HL-60 (cell line): ENCODE measurements around the gene PHC2.

Experiments
- DNase-seq, 2 experiments: peaks; one replicate each; pipeline ENCODE4 v3.0.0-alpha.2; 2010 to 2020; ENCODE audit warnings: low read depth in 1 of 2, low spot score in 1 of 2
- H3K27ac ChIP-seq: fragments of 250-450 bp; sonication (Bioruptor Pico); replicated peaks from 2 replicates; pipeline ENCODE4 v1.5.1; 2020; ENCODE audit warnings: mild to moderate bottlenecking, moderate library complexity
- H3K27me3 ChIP-seq: fragments of 250-450 bp; sonication (Bioruptor Pico); 2 replicates; pipeline ENCODE4 v1.5.1; 2021; ENCODE audit warnings: mild to moderate bottlenecking, moderate library complexity; ENCODE audit not compliant: insufficient read depth, poor library complexity, severe bottlenecking
- H3K4me3 ChIP-seq: replicated peaks from 2 replicates; pipeline ENCODE4 v1.5.1; 2011; ENCODE audit warnings: mild to moderate bottlenecking, control low read depth, low read length; ENCODE audit not compliant: insufficient read depth
- GABPA ChIP-seq: IDR thresholded peaks from 2 replicates; pipeline ENCODE4 v1.6.1; 2012; ENCODE audit warnings: low read depth
- POLR2AphosphoS5 ChIP-seq: IDR thresholded peaks from 2 replicates; pipeline ENCODE4 v1.6.1; 2012; ENCODE audit warnings: low read depth
- SPI1 ChIP-seq: IDR thresholded peaks from 2 replicates; pipeline ENCODE4 v1.6.1; 2012; ENCODE audit warnings: low read depth, mild to moderate bottlenecking, borderline replicate concordance
- TF ChIP-seq, protein P1 (sequence below): IDR thresholded peaks from one replicate; pipeline ENCODE4 v1.5.1; 2011; ENCODE audit warnings: low read length, control low read depth, inconsistent platforms; ENCODE audit not compliant: insufficient read depth
- TF ChIP-seq, protein P2 (sequence below): IDR thresholded peaks from 2 replicates; pipeline ENCODE4 v1.6.1; 2012; ENCODE audit warnings: low read depth; ENCODE audit not compliant: insufficient replicate concordance

Gene PHC2

DNA sequence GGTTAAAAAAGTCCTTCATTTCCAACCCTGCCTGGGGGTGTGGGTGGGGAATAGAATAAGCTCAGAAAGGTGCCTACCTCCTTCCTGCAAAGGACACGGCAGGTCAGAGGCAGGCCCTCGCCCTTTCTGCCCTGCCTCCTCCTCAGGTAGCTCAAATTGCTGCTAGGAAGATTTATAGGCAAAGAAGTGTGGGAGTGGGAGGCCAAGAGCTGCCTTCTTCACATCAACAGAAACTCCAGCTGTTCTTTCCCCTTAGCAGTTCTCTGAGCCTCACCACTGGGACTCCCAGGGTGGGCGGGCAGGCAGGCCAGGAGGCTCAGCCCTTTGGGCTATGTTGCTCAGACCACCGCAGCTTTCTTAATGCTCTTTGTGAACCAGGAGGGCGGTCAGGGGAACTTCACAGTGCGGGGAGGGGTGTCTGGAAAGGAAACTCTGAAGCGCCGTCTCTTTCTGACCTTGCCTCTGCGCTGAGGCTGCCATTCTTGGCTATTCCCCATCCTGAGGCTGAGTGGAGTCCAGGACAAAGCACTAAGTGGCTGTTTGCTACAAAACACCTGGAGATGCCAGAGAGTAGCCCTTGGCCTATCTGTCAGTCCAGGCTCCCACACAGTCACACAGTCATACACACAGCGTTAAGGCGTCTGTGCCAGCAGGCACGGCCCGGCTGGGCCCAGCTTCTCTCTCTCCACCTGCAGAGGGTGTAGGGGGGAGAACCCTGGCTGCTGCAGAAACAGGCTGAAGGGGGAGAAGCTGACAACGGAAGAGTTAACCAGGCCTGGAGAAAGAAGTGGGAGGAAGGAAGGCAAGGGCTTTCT, 107.0 kb downstream of the PHC2 start:
- Histone ChIP-seq H3K4me3 (no peak overlapping the region), H3K27ac (no peak overlapping the region), H3K27me3 (no peaks in the 10 kb centered on the region)
- DNase-seq = no peak
- TF ChIP-seq POLR2AphosphoS5 (no peak), GABPA (no peak), SPI1 (no peak)
- TF ChIP-seq, protein P1, sequence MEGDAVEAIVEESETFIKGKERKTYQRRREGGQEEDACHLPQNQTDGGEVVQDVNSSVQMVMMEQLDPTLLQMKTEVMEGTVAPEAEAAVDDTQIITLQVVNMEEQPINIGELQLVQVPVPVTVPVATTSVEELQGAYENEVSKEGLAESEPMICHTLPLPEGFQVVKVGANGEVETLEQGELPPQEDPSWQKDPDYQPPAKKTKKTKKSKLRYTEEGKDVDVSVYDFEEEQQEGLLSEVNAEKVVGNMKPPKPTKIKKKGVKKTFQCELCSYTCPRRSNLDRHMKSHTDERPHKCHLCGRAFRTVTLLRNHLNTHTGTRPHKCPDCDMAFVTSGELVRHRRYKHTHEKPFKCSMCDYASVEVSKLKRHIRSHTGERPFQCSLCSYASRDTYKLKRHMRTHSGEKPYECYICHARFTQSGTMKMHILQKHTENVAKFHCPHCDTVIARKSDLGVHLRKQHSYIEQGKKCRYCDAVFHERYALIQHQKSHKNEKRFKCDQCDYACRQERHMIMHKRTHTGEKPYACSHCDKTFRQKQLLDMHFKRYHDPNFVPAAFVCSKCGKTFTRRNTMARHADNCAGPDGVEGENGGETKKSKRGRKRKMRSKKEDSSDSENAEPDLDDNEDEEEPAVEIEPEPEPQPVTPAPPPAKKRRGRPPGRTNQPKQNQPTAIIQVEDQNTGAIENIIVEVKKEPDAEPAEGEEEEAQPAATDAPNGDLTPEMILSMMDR = no peak
- TF ChIP-seq, protein P2, sequence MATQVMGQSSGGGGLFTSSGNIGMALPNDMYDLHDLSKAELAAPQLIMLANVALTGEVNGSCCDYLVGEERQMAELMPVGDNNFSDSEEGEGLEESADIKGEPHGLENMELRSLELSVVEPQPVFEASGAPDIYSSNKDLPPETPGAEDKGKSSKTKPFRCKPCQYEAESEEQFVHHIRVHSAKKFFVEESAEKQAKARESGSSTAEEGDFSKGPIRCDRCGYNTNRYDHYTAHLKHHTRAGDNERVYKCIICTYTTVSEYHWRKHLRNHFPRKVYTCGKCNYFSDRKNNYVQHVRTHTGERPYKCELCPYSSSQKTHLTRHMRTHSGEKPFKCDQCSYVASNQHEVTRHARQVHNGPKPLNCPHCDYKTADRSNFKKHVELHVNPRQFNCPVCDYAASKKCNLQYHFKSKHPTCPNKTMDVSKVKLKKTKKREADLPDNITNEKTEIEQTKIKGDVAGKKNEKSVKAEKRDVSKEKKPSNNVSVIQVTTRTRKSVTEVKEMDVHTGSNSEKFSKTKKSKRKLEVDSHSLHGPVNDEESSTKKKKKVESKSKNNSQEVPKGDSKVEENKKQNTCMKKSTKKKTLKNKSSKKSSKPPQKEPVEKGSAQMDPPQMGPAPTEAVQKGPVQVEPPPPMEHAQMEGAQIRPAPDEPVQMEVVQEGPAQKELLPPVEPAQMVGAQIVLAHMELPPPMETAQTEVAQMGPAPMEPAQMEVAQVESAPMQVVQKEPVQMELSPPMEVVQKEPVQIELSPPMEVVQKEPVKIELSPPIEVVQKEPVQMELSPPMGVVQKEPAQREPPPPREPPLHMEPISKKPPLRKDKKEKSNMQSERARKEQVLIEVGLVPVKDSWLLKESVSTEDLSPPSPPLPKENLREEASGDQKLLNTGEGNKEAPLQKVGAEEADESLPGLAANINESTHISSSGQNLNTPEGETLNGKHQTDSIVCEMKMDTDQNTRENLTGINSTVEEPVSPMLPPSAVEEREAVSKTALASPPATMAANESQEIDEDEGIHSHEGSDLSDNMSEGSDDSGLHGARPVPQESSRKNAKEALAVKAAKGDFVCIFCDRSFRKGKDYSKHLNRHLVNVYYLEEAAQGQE = no peak

DNA sequence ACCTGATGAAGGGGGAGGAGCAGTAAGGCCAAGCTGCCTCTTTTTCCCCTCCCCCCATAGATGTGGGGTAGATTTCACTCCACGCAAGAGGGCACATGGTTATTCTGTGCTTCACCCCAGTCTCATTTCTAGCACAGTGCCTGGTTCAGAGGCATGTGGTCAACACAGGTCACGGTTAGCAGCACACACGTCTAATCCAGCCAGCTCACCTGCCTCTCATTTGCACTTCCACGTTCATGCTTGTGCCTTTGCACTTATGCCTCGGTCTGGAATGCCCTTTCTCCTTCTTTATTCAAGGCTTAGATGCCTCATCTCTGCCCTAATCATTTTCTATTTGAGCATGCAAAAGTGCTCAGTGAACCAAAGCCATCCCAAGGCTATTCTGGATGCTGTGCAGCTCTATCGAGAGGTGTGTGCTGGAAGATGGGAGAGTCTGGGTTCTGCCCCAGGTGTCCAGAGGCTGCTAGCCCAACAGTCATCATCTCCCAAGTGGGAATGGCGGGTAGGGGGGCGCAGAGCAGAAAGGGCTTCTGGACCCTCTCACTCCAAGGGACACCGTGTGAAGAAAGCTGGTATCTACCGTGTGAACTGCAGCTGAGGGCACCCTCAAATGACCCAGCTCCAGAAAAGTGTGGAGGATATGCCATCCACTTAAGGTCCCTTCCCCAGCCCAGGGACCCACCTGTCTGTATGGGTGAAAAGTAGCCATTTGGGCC, 107.9 kb downstream of the PHC2 start:
- no peak overlapping the region for H3K27ac ChIP-seq
- H3K27me3 ChIP-seq = peaks cover 3% of the 10 kb centered on the region
- no peak overlapping the region for H3K4me3 ChIP-seq
- no peak for TF ChIP-seq GABPA
- TF ChIP-seq, protein P1 = no peak
- TF ChIP-seq POLR2AphosphoS5 = no peak
- TF ChIP-seq, protein P2 = no peak
- no peak for TF ChIP-seq SPI1
- DNase-seq = no peak

DNA sequence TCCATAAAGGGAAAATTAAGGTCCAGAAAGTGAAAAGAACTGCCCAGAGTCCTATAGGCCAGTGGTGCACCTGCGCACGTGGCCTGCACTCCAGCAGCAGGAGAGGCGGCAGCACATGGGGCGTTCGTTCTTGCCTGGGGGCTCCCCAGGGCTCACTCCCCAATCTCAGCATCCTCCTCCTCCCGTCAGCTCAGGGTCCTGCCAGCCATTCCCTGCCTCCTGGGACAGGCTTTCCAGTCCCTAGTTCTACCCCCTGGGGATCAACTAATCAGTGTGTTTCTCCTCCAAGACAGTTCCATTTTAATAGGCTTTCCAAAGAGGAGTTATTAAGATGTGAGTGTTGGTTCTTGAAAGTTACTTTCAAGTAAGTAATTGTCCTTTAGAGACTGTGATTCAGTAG, 108.8 kb downstream of the PHC2 start:
- no peak for TF ChIP-seq POLR2AphosphoS5
- TF ChIP-seq GABPA = no peak
- TF ChIP-seq, protein P1 = no peak
- TF ChIP-seq SPI1 = no peak
- TF ChIP-seq, protein P2 = no peak
- no peak for DNase-seq
- Histone ChIP-seq H3K27ac (no peak overlapping the region), H3K27me3 (peaks cover 9% of the 10 kb centered on the region), H3K4me3 (no peak overlapping the region)
